ENCODE data around the gene PARL.

The PARL gene

GRCh38 chr3:183811638-183812037 is 73.0 kb downstream of the PARL start:
- H3K4me3 ChIP-seq (ENCODE audit: low read depth, low read length): no peak overlapping the region
- no peaks in the 10 kb centered on the region for H3K27me3 ChIP-seq (ENCODE audit: control insufficient read depth, insufficient read depth, low read length)
- H3K9ac ChIP-seq (ENCODE audit: low read depth, low read length): no peak overlapping the region
- H3K9me3 ChIP-seq (ENCODE audit: control insufficient read depth, insufficient read depth, low read length): no peaks in the 10 kb centered on the region
- H3K36me3 ChIP-seq (ENCODE audit: control insufficient read depth, insufficient read depth, low read length): peaks cover 52% of the 10 kb centered on the region
- H3K4me1 ChIP-seq (ENCODE audit: control insufficient read depth, insufficient read depth, low read length): no peaks in the 10 kb centered on the region

- Histone ChIP-seq H3K9me3 (ENCODE audit: control insufficient read depth, insufficient read depth, low read length) (no peaks in the 10 kb centered on the region), H3K4me1 (ENCODE audit: control insufficient read depth, insufficient read depth, low read length) (no peaks in the 10 kb centered on the region), H3K4me3 (ENCODE audit: low read depth, low read length) (no peak overlapping the region), H3K9ac (ENCODE audit: low read depth, low read length) (no peak overlapping the region), H3K36me3 (ENCODE audit: control insufficient read depth, insufficient read depth, low read length) (peaks cover 54% of the 10 kb centered on the region), H3K27me3 (ENCODE audit: control insufficient read depth, insufficient read depth, low read length) (no peaks in the 10 kb centered on the region)
Measured at GRCh38 chr3:183810643-183811594, 73.8 kb downstream of the PARL start.

DNA sequence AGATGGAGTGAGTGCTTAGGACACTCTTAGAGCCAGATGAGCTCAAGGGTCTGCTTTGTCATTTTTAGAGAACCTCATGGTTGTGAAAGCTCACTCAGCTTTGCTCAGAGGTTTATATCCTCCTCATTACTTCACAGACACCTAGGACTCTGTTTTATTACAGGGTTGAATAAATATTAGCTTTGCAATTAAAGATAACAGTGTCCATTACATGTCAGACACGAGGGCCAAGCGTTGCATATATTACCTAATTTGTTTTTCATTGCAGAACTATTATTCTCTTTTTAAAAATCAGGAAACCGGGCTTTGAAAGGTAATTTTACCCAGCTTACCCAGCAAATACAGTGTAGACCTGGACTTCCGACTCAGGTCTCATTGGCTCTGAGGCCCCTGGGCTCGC is 75.4 kb downstream of the PARL start:
- peaks cover 63% of the 10 kb centered on the region for H3K36me3 ChIP-seq (ENCODE audit: control insufficient read depth, insufficient read depth, low read length)

GRCh38 chr3:183808355-183808754 is 76.3 kb downstream of the PARL start:
- Histone ChIP-seq H3K9ac (ENCODE audit: low read depth, low read length) (no peak overlapping the region), H3K9me3 (ENCODE audit: control insufficient read depth, insufficient read depth, low read length) (no peaks in the 10 kb centered on the region), H3K4me3 (ENCODE audit: low read depth, low read length) (no peak overlapping the region), H3K36me3 (ENCODE audit: control insufficient read depth, insufficient read depth, low read length) (peaks cover 70% of the 10 kb centered on the region), H3K27me3 (ENCODE audit: control insufficient read depth, insufficient read depth, low read length) (no peaks in the 10 kb centered on the region), H3K4me1 (ENCODE audit: control insufficient read depth, insufficient read depth, low read length) (no peaks in the 10 kb centered on the region)

More for the DNA sequence above, 75.4 kb downstream of the PARL start:
- Histone ChIP-seq H3K27me3 (ENCODE audit: control insufficient read depth, insufficient read depth, low read length) (no peaks in the 10 kb centered on the region), H3K4me1 (ENCODE audit: control insufficient read depth, insufficient read depth, low read length) (no peaks in the 10 kb centered on the region), H3K9ac (ENCODE audit: low read depth, low read length) (no peak overlapping the region), H3K9me3 (ENCODE audit: control insufficient read depth, insufficient read depth, low read length) (no peaks in the 10 kb centered on the region), H3K4me3 (ENCODE audit: low read depth, low read length) (no peak overlapping the region)

DNA sequence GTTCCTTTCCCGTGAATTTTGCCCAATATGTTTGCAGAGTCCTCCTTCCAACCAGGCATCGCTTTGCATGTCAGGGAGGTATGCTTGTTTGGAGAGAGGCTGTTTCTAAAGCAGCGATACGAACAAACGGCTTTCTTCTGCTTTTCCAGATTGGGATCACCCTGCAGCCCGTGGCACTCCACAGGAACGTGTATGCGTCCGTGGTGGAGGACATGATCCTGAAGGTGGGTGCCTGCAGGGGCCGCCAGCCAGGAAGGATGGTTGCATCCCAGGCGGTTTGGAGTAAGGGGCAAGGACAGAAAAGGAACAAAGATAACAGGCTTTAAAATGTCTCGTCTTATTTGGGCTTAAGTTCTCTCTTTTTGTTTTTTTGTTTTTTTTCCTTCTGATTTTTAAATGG is 76.8 kb downstream of the PARL start:
- H3K9ac ChIP-seq (ENCODE audit: low read depth, low read length): no peak overlapping the region
- H3K36me3 ChIP-seq (ENCODE audit: control insufficient read depth, insufficient read depth, low read length): peaks cover 75% of the 10 kb centered on the region
- H3K4me3 ChIP-seq (ENCODE audit: low read depth, low read length): no peak overlapping the region
- H3K27me3 ChIP-seq (ENCODE audit: control insufficient read depth, insufficient read depth, low read length): no peaks in the 10 kb centered on the region
- no peaks in the 10 kb centered on the region for H3K4me1 ChIP-seq (ENCODE audit: control insufficient read depth, insufficient read depth, low read length)
- no peaks in the 10 kb centered on the region for H3K9me3 ChIP-seq (ENCODE audit: control insufficient read depth, insufficient read depth, low read length)

GRCh38 chr3:183807209-183807728 is 77.4 kb downstream of the PARL start:
- Histone ChIP-seq H3K27me3 (ENCODE audit: control insufficient read depth, insufficient read depth, low read length) (no peaks in the 10 kb centered on the region), H3K9me3 (ENCODE audit: control insufficient read depth, insufficient read depth, low read length) (no peaks in the 10 kb centered on the region), H3K36me3 (ENCODE audit: control insufficient read depth, insufficient read depth, low read length) (peaks cover 79% of the 10 kb centered on the region), H3K9ac (ENCODE audit: low read depth, low read length) (no peak overlapping the region), H3K4me3 (ENCODE audit: low read depth, low read length) (no peak overlapping the region), H3K4me1 (ENCODE audit: control insufficient read depth, insufficient read depth, low read length) (no peaks in the 10 kb centered on the region)

GRCh38 chr3:183802989-183803388 is 81.7 kb downstream of the PARL start:
- Histone ChIP-seq H3K4me3 (ENCODE audit: low read depth, low read length) (no peak overlapping the region), H3K36me3 (ENCODE audit: control insufficient read depth, insufficient read depth, low read length) (peaks cover 67% of the 10 kb centered on the region), H3K9ac (ENCODE audit: low read depth, low read length) (no peak overlapping the region), H3K9me3 (ENCODE audit: control insufficient read depth, insufficient read depth, low read length) (no peaks in the 10 kb centered on the region), H3K27me3 (ENCODE audit: control insufficient read depth, insufficient read depth, low read length) (no peaks in the 10 kb centered on the region), H3K4me1 (ENCODE audit: control insufficient read depth, insufficient read depth, low read length) (no peaks in the 10 kb centered on the region)

- Histone ChIP-seq H3K4me1 (ENCODE audit: control insufficient read depth, insufficient read depth, low read length) (no peaks in the 10 kb centered on the region), H3K36me3 (ENCODE audit: control insufficient read depth, insufficient read depth, low read length) (peaks cover 58% of the 10 kb centered on the region), H3K9me3 (ENCODE audit: control insufficient read depth, insufficient read depth, low read length) (no peaks in the 10 kb centered on the region), H3K4me3 (ENCODE audit: low read depth, low read length) (no peak overlapping the region), H3K27me3 (ENCODE audit: control insufficient read depth, insufficient read depth, low read length) (no peaks in the 10 kb centered on the region), H3K9ac (ENCODE audit: low read depth, low read length) (no peak overlapping the region)
Measured at GRCh38 chr3:183801601-183802000, 83.1 kb downstream of the PARL start.

GRCh38 chr3:183800243-183800863 is 84.3 kb downstream of the PARL start:
- Histone ChIP-seq H3K27me3 (ENCODE audit: control insufficient read depth, insufficient read depth, low read length) (no peaks in the 10 kb centered on the region), H3K9ac (ENCODE audit: low read depth, low read length) (no peak overlapping the region), H3K36me3 (ENCODE audit: control insufficient read depth, insufficient read depth, low read length) (peaks cover 56% of the 10 kb centered on the region), H3K4me3 (ENCODE audit: low read depth, low read length) (no peak overlapping the region), H3K4me1 (ENCODE audit: control insufficient read depth, insufficient read depth, low read length) (no peaks in the 10 kb centered on the region), H3K9me3 (ENCODE audit: control insufficient read depth, insufficient read depth, low read length) (no peaks in the 10 kb centered on the region)

DNA sequence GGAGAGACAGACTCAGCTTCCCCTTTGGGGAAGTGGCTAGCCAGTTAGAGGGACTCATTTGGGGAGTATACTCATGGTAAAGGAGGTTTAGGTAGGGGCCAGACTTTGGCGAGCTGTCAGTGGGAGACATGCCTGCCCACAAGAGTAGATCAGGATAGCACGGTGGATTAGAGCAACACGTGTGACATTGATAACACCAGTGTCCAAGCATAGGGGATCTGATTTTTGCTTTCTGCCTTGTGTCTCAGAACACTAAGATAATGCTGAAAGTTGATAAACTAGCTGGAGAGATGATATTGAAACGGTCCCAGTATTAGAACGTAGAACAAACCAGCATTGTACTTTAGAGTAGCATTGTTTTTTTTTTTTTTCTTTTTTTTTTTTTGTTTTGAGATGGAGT is 85.2 kb downstream of the PARL start:
- Histone ChIP-seq H3K27me3 (ENCODE audit: control insufficient read depth, insufficient read depth, low read length) (no peaks in the 10 kb centered on the region), H3K9ac (ENCODE audit: low read depth, low read length) (no peak overlapping the region), H3K9me3 (ENCODE audit: control insufficient read depth, insufficient read depth, low read length) (no peaks in the 10 kb centered on the region), H3K4me1 (ENCODE audit: control insufficient read depth, insufficient read depth, low read length) (no peaks in the 10 kb centered on the region), H3K4me3 (ENCODE audit: low read depth, low read length) (no peak overlapping the region), H3K36me3 (ENCODE audit: control insufficient read depth, insufficient read depth, low read length) (peaks cover 50% of the 10 kb centered on the region)

DNA sequence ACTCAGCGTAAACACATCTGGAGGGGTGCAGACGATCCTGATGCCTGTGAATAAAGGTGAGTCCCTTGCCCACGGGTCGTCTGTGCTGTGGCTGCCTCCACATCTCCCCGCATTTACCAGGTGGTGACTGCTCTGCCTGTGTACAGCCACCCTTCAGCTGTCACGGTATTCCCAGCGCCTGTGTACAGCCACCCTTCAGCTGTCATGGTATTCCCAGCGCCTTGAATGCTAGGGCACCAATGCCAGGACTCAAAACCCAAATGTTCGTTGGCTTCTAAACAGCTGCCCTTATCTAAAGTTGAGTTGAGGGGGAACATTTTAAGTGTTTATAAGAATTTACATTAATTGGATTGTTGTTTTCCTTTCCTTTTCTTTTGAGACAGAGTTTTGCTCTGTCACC is 86.7 kb downstream of the PARL start:
- H3K9me3 ChIP-seq (ENCODE audit: control insufficient read depth, insufficient read depth, low read length): no peaks in the 10 kb centered on the region
- H3K9ac ChIP-seq (ENCODE audit: low read depth, low read length): no peak overlapping the region
- peaks cover 37% of the 10 kb centered on the region for H3K36me3 ChIP-seq (ENCODE audit: control insufficient read depth, insufficient read depth, low read length)
- no peaks in the 10 kb centered on the region for H3K27me3 ChIP-seq (ENCODE audit: control insufficient read depth, insufficient read depth, low read length)
- H3K4me3 ChIP-seq (ENCODE audit: low read depth, low read length): no peak overlapping the region
- no peaks in the 10 kb centered on the region for H3K4me1 ChIP-seq (ENCODE audit: control insufficient read depth, insufficient read depth, low read length)

GRCh38 chr3:183796372-183796771 is 88.3 kb downstream of the PARL start:
- no peaks in the 10 kb centered on the region for H3K9me3 ChIP-seq (ENCODE audit: control insufficient read depth, insufficient read depth, low read length)
- H3K27me3 ChIP-seq (ENCODE audit: control insufficient read depth, insufficient read depth, low read length): no peaks in the 10 kb centered on the region
- peaks cover 26% of the 10 kb centered on the region for H3K36me3 ChIP-seq (ENCODE audit: control insufficient read depth, insufficient read depth, low read length)
- H3K4me3 ChIP-seq (ENCODE audit: low read depth, low read length): no peak overlapping the region
- H3K4me1 ChIP-seq (ENCODE audit: control insufficient read depth, insufficient read depth, low read length): no peaks in the 10 kb centered on the region
- no peak overlapping the region for H3K9ac ChIP-seq (ENCODE audit: low read depth, low read length)
